Neural progenitor cell (in vitro differentiated cells): Measurements from ENCODE around the gene TRIM15. TPM values are rescaled to one million over a fixed set of nuclear protein-coding genes. Genes with fewer than 3 reads are reported as not detected.

Experiments
- DNase-seq: peaks from one replicate; pipeline ENCODE4 v3.0.0-alpha.2; 2016; ENCODE audit warnings: low spot score
- H2AFZ ChIP-seq: fragments of 200-600 bp; sonication (generic); replicated peaks from 2 replicates; pipeline ENCODE4 v1.6.1; 2016; ENCODE audit warnings: antibody characterized with exemption
- H3F3A ChIP-seq: fragments of 200-600 bp; sonication (generic); 2 replicates; pipeline ENCODE4 v1.6.1; 2016; ENCODE audit warnings: antibody characterized with exemption, low read depth
- H3K27ac ChIP-seq: fragments of 200-600 bp; sonication (generic); 2 replicates; pipeline ENCODE4 v1.5.1; 2016; ENCODE audit warnings: mild to moderate bottlenecking
- H3K27me3 ChIP-seq: fragments of 200-600 bp; sonication (generic); 2 replicates; pipeline ENCODE4 v1.6.1; 2016; ENCODE audit warnings: mild to moderate bottlenecking, moderate library complexity
- H3K36me3 ChIP-seq: fragments of 200-600 bp; sonication (generic); 2 replicates; pipeline ENCODE4 v1.5.1; 2016
- H3K4me1 ChIP-seq: fragments of 200-600 bp; sonication (generic); 2 replicates; pipeline ENCODE4 v1.6.1; 2016; ENCODE audit warnings: mixed run types
- H3K4me2 ChIP-seq: fragments of 200-600 bp; sonication (generic); 2 replicates; pipeline ENCODE4 v1.6.1; 2016
- H3K4me3 ChIP-seq: fragments of 200-600 bp; sonication (generic); 2 replicates; pipeline ENCODE4 v1.5.1; 2016
- H3K79me2 ChIP-seq: fragments of 200-600 bp; sonication (generic); 2 replicates; pipeline ENCODE4 v1.6.1; 2016; ENCODE audit warnings: low read depth
- H3K9ac ChIP-seq: fragments of 200-600 bp; sonication (generic); 2 replicates; pipeline ENCODE4 v1.6.1; 2016
- H3K9me3 ChIP-seq: fragments of 200-600 bp; sonication (generic); 2 replicates; pipeline ENCODE4 v1.5.1; 2016; ENCODE audit warnings: low read depth
- H4K20me1 ChIP-seq: fragments of 200-600 bp; sonication (generic); 2 replicates; pipeline ENCODE4 v1.6.1; 2016; ENCODE audit warnings: low read depth
- H3K27ac Mint-ChIP-seq: 3 replicates; pipeline ENCODE4 v1.8.0; 2021; ENCODE audit warnings: mixed read lengths
- H3K27me3 Mint-ChIP-seq: 2 replicates; pipeline ENCODE4 v1.8.0; 2022; ENCODE audit warnings: low read depth, mild to moderate bottlenecking, inconsistent platforms, moderate library complexity, mixed read lengths; ENCODE audit not compliant: insufficient read depth
- H3K36me3 Mint-ChIP-seq: 3 replicates; pipeline ENCODE4 v1.8.0; 2021; ENCODE audit warnings: mixed read lengths
- H3K4me1 Mint-ChIP-seq: 3 replicates; pipeline ENCODE4 v1.8.0; 2021; ENCODE audit warnings: mixed read lengths
- H3K4me3 Mint-ChIP-seq: 3 replicates; pipeline ENCODE4 v1.8.0; 2021; ENCODE audit warnings: mild to moderate bottlenecking, moderate library complexity, mixed read lengths
- H3K9me3 Mint-ChIP-seq: 3 replicates; pipeline ENCODE4 v1.8.0; 2020; ENCODE audit warnings: mixed read lengths
- EZH2 ChIP-seq: fragments of 200-600 bp; sonication (generic); IDR thresholded peaks from 2 replicates; pipeline ENCODE4 v1.6.1; 2017; ENCODE audit warnings: antibody characterized with exemption, mild to moderate bottlenecking, moderate library complexity
- EZH2phosphoT487 ChIP-seq: fragments of 200-600 bp; sonication (generic); IDR thresholded peaks from 2 replicates; pipeline ENCODE4 v1.6.1; 2017; ENCODE audit warnings: antibody characterized with exemption
- total RNA-seq: library from RNA; depleted of rRNA; stranded (reverse); fragments of >200 nt; gene quantifications from 2 replicates; pipeline ENCODE4 v1.2.3, GENCODE V29; 2015; ENCODE audit warnings: low replicate concordance
- TF ChIP-seq, protein P1 (sequence below): fragments of 200-600 bp; sonication (generic); IDR thresholded peaks from 2 replicates; pipeline ENCODE4 v1.5.1; 2017; ENCODE audit warnings: antibody characterized with exemption, mild to moderate bottlenecking

TRIM15 gene
- total RNA-seq, 1 donor from 2014 or later = not detected

DNA sequence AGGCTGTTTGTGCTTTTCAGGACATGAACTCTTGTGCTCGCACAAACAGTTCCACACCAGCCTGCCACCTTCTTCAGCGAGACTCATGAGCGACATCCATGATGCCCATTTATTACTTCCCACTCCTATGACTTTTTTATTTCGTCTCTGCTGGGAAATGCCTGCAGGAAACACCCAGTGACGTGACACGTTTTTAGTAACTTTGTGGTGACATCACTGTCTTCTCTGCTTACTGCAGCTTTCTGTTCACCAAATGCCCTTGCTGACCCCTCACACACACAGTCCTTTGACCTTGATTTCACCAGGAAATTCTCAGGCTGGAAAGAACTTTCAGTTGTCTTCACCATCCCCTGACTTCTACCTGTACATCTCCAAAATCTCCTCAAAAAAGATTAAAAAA, 18.5 kb upstream of the TRIM15 start:
- Histone ChIP-seq H3K27ac (no peak overlapping the region), H3K36me3 (no peaks in the 10 kb centered on the region), H3F3A (no peaks in the 10 kb centered on the region), H3K27me3 (peaks cover 38% of the 10 kb centered on the region), H4K20me1 (no peaks in the 10 kb centered on the region), H3K9me3 (no peaks in the 10 kb centered on the region), H2AFZ (no peak overlapping the region), H3K4me3 (no peak overlapping the region), H3K9ac (no peak overlapping the region), H3K4me1 (no peaks in the 10 kb centered on the region), H3K4me2 (no peak overlapping the region), H3K79me2 (no peaks in the 10 kb centered on the region)
- H3K36me3 Mint-ChIP-seq = no peaks in the 10 kb centered on the region
- H3K9me3 Mint-ChIP-seq = no peaks in the 10 kb centered on the region
- no peak overlapping the region for H3K4me3 Mint-ChIP-seq
- H3K27me3 Mint-ChIP-seq = peaks cover 10% of the 10 kb centered on the region
- no peak overlapping the region for H3K27ac Mint-ChIP-seq
- no peak for DNase-seq
- H3K4me1 Mint-ChIP-seq = no peaks in the 10 kb centered on the region
- TF ChIP-seq EZH2 = no peak
- TF ChIP-seq, protein P1, sequence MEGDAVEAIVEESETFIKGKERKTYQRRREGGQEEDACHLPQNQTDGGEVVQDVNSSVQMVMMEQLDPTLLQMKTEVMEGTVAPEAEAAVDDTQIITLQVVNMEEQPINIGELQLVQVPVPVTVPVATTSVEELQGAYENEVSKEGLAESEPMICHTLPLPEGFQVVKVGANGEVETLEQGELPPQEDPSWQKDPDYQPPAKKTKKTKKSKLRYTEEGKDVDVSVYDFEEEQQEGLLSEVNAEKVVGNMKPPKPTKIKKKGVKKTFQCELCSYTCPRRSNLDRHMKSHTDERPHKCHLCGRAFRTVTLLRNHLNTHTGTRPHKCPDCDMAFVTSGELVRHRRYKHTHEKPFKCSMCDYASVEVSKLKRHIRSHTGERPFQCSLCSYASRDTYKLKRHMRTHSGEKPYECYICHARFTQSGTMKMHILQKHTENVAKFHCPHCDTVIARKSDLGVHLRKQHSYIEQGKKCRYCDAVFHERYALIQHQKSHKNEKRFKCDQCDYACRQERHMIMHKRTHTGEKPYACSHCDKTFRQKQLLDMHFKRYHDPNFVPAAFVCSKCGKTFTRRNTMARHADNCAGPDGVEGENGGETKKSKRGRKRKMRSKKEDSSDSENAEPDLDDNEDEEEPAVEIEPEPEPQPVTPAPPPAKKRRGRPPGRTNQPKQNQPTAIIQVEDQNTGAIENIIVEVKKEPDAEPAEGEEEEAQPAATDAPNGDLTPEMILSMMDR = no peak
- TF ChIP-seq EZH2phosphoT487 = no peak

DNA sequence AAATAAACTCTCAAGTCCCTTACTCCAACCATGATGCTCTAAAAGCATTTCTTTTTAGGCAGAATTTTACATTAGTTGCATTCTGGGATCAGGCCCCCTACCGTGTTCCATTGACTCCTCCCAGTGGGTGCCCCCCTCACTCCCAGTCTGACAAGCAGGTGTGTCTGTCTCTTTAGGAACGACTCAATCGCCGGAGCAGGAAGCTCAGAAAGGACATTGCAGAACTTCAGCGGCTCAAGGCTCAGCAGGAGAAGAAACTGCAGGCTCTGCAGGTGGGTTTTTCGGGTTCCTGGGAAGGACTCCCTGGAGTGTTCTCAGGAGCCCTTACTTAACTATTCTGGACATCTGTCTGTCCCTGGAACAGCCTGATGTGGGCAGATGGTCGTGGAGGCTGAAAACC, 17.5 kb upstream of the TRIM15 start:
- H3K36me3 ChIP-seq = no peaks in the 10 kb centered on the region
- H3K27ac ChIP-seq = no peak overlapping the region
- Mint-ChIP-seq H3K27me3 (peaks cover 9% of the 10 kb centered on the region), H3K9me3 (no peaks in the 10 kb centered on the region), H3K36me3 (no peaks in the 10 kb centered on the region), H3K4me3 (no peak overlapping the region), H3K4me1 (no peaks in the 10 kb centered on the region), H3K27ac (no peak overlapping the region)
- H2AFZ ChIP-seq = no peak overlapping the region
- no peaks in the 10 kb centered on the region for H3K4me1 ChIP-seq
- peaks cover 35% of the 10 kb centered on the region for H3K27me3 ChIP-seq
- no peak for DNase-seq
- H3K4me2 ChIP-seq = no peak overlapping the region
- no peak overlapping the region for H3K4me3 ChIP-seq
- no peak overlapping the region for H3K9ac ChIP-seq
- no peaks in the 10 kb centered on the region for H4K20me1 ChIP-seq
- no peaks in the 10 kb centered on the region for H3K9me3 ChIP-seq
- no peaks in the 10 kb centered on the region for H3K79me2 ChIP-seq
- no peaks in the 10 kb centered on the region for H3F3A ChIP-seq
- TF ChIP-seq, protein P1 = no peak
- no peak for TF ChIP-seq EZH2
- TF ChIP-seq EZH2phosphoT487 = no peak

DNA sequence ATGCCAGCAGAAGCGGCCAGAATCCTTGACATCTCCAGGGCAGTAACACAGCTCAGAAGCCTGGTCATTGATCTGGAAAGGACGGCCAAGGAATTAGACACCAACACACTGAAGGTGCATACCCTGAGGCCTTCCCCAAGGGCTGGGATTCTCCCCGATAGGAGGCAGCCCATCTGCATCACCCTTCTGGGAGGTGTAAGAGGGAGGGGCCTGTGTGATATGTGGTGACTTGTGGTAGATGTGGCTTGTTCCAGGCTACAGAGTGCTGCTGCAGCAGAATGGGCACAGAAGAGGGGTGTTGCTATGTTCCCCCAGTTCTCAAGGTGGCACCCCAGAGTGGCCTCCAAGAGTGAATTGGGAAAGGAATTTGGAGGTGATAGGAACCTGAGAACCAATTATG, 16.2 kb upstream of the TRIM15 start:
- H4K20me1 ChIP-seq = no peaks in the 10 kb centered on the region
- H3K79me2 ChIP-seq = no peaks in the 10 kb centered on the region
- TF ChIP-seq, protein P1 = no peak
- no peak for TF ChIP-seq EZH2
- no peak for TF ChIP-seq EZH2phosphoT487
- no peak overlapping the region for H2AFZ ChIP-seq
- no peaks in the 10 kb centered on the region for H3F3A ChIP-seq
- DNase-seq = no peak
- no peaks in the 10 kb centered on the region for H3K4me1 ChIP-seq
- Mint-ChIP-seq H3K36me3 (no peaks in the 10 kb centered on the region), H3K4me3 (no peak overlapping the region), H3K4me1 (no peaks in the 10 kb centered on the region), H3K27me3 (peaks cover 9% of the 10 kb centered on the region), H3K27ac (no peak overlapping the region), H3K9me3 (no peaks in the 10 kb centered on the region)
- no peak overlapping the region for H3K4me2 ChIP-seq
- H3K27ac ChIP-seq = no peak overlapping the region
- H3K9ac ChIP-seq = no peak overlapping the region
- H3K27me3 ChIP-seq = peaks cover 23% of the 10 kb centered on the region
- H3K4me3 ChIP-seq = no peak overlapping the region
- H3K36me3 ChIP-seq = no peaks in the 10 kb centered on the region
- no peaks in the 10 kb centered on the region for H3K9me3 ChIP-seq

DNA sequence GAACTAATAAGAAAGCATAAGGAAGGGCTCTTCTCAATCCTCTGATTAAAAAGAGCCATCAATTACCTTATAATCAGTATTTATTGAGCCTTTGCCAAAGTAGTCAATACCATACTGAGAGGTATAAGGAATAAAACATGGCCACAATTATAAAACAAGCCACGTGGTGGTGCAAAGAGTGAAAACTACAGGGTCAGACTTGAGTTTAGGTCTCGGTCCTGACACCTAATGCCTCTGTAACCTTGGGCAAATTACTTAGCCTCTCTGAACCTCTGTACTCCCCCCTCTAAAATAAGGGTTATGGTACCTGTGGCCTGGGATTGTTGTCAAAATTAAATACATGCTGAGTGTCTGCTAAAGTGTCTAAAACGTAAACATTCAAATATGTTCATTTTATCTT, 14.1 kb upstream of the TRIM15 start:
- Histone ChIP-seq H3K9me3 (no peaks in the 10 kb centered on the region), H3K79me2 (no peaks in the 10 kb centered on the region), H3K4me2 (no peak overlapping the region), H3K27ac (no peak overlapping the region), H3K4me3 (no peak overlapping the region), H3K27me3 (peaks cover 13% of the 10 kb centered on the region), H3K36me3 (no peaks in the 10 kb centered on the region), H3K9ac (no peak overlapping the region), H3K4me1 (no peaks in the 10 kb centered on the region), H4K20me1 (no peaks in the 10 kb centered on the region), H2AFZ (no peak overlapping the region), H3F3A (no peaks in the 10 kb centered on the region)
- DNase-seq = no peak
- no peak overlapping the region for H3K27ac Mint-ChIP-seq
- H3K36me3 Mint-ChIP-seq = no peaks in the 10 kb centered on the region
- TF ChIP-seq, protein P1 = no peak
- TF ChIP-seq EZH2phosphoT487 (no peak), EZH2 (no peak)
- no peaks in the 10 kb centered on the region for H3K9me3 Mint-ChIP-seq
- peaks cover 6% of the 10 kb centered on the region for H3K27me3 Mint-ChIP-seq
- no peaks in the 10 kb centered on the region for H3K4me1 Mint-ChIP-seq
- no peak overlapping the region for H3K4me3 Mint-ChIP-seq
